NK-92 (cell line): ENCODE measurements around the gene HMX1.

Experiments used
- DNase-seq: peaks from one replicate; lab custom pipeline; 2025; ENCODE audit not compliant: unreplicated experiment; lab: John Stamatoyannopoulos, UW

HMX1 gene

DNA sequence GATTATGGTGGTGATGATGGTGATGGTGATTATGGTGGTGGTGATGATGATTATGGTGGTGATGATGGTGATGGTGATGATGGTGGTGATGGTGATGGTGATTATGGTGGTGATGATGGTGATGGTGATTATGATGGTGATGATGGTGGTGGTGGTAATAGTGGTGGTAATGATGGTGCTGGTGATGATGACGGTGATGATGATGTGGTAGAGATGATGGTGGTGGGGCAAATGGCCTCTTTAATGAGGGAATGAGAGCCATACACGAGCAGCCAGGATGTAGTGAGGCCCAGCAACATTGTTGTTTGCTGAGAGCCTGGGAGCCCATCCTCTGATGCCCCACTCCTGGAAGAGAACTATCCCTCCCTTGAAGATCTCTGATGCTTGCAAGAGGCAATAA, 29.0 kb downstream of the HMX1 start:
- no peak for DNase-seq

DNA sequence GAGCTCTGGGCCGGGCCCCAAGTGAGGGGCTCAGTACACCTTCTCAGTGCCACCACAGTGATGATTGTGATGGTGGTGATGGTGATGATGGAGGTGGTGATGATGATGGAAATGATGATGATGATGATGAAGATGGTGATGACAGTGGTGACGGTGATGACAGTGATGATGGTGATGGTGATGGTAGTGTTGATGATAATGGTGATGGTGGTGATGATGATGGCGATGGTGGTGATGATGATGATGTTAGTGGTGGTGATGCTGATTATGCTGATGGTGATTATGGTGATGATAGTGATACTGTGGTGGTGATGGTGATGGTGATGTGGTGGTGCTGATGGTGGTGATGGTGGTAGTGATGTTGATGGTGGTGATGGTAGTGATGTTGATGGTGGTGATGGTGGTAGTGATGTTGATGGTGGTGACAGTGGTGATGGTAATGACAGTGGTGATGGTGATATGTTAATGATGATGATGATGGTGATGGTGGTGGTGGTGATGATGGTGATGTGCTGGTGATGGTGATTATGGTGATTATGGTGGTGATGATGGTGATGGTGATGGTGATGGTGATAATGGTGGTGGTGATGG, 29.9 kb downstream of the HMX1 start:
- no peak for DNase-seq

GRCh38 chr4:8840816-8841455, 30.7 kb downstream of the HMX1 start:
- no peak for DNase-seq

DNA sequence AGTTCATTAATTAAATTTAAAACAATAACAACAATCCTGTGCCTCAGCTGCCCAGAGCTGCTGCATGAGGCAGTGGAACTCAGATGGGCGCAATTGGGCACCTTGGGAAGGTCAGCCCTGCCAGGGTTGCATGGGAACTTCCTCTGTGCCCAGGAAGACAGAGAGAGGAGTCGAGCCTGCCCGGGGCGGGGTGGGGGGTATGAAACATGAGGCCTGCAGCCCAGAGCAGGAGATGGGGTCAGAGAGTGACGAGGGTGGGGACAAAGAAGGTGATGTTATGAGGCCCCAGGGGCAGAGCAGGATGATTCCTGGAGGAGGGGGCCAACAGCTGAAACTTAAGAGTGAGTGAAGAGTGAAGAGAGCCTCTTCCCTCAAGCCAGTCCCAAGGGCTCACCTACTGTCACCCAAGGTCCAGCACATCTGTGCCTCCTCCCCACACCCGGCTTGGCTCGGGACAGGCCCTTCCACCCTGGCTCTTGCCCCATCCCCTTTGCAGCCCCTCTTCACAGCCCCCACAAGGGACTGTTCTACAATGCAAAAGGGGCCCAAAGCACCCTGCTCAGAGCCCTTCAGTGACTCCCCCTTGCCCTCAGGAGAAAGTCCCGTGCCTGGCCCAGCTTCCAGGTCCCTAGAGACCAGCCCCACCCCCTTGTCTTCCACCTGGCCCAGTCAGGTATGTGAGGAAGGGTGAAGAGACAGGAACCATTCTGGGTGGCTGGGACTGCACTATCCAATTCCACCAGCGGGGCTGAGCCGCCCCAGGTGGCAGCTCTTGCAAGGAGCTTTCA, 31.4 kb downstream of the HMX1 start:
- DNase-seq: no peak

GRCh38 chr4:8838961-8839431, 32.6 kb downstream of the HMX1 start:
- no peak for DNase-seq

GRCh38 chr4:8838296-8838960, 33.2 kb downstream of the HMX1 start:
- DNase-seq: no peak

GRCh38 chr4:8837181-8837841, 34.3 kb downstream of the HMX1 start:
- DNase-seq: no peak

DNA sequence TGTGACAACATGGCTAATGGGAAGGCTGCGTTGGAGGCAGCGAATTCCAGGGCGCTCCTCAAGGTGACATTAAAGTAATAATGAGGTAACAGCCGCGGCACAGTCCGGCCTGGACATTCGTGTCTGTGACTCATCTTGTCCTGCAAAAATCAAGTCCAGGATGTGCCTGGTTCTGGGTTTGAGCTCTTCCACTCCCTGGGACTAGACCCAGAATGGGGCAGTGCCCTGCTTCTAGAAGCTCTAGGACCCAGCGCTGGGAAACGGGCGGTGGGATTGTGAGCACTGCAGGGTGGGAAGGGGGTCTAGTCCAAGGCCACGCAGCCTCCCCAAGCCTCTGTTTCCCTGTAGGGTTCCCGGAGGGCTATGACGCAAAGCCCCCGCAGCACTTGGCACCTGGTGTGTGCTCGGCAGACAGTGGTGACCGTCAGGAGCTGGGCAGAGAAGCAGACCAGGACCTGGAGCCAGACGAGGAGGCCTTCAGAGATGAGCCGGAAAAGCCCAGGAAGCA, 34.9 kb downstream of the HMX1 start:
- DNase-seq: no peak

DNA sequence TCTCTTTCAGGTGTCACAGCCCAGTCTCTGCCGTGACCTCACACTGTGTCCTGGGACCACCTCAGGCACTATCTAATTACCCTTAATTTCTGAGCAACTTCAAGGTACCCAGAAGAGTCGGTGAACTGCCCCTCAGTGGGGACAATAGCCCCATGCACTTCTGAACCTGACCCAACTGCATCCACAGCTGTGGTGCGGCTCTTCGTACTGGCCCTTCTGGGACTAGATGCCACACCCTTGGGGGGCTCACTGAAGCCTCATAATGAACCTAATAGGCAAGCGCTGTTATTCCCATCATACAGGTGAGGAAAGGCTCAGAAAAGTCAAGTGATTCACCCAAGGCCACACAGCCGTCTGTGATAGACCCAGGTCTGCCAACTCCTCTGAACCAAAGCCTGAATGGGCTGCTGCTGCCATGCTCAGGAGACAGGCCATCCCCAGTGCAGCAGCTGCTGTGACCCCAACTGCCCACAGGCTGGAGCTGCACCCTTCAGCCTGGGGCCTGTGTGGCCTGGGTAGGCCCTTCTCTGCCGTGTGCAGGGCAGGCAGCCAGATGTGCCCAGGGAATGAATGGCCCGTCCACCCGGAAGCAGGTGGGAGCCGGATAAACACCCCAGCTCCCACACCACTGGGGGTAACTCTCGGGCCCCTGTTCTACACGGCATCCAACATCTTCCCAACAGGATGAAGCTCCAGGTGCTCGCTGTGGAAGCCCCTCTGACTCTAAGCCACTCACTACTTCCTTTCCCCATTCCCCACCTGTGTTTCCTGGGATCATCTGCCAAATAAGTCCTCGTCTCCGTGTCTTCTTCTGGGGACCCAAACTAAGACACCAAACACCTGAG, 35.9 kb downstream of the HMX1 start:
- DNase-seq: no peak

GRCh38 chr4:8834681-8835220, 36.9 kb downstream of the HMX1 start:
- DNase-seq: no peak

DNA sequence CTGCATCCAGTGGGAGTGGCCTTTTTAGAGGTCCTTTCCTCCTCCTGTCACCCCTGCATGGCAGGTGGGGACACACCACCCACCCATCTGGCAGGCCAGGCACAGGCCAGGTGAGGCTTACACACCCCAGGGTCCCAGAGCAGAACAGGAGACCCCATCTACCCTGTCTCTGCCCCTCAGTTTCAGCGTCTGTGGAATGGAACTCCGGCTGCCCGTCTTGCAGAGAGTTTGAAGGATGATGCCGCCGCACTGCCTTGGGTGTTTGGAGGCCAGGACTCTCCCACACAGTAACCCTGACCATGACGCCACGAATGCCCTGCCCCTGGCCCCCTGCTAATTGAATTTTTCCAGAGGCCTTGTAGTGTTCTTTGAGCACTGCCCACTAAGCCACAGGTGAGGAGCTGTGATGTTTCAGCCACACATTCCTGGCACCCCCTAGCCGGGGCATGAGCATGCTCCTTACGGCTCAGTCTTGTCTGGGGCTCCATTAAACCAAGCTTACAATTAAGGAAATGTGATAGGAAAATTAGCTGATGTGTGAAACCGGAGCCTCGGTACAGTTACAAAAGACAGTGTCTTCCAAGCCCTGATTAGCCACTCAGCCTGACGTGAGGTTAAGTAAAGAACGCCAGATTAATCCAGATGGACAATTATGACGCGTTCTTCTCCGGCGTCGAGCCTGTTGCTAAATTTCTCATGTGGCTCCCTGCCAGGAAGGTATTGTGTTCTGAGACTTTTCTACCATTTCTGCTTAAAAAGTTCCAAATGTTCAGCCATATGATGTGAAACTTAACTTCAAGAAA, 39.3 kb downstream of the HMX1 start:
- no peak for DNase-seq

GRCh38 chr4:8831221-8832112, 40.2 kb downstream of the HMX1 start:
- DNase-seq: no peak

DNA sequence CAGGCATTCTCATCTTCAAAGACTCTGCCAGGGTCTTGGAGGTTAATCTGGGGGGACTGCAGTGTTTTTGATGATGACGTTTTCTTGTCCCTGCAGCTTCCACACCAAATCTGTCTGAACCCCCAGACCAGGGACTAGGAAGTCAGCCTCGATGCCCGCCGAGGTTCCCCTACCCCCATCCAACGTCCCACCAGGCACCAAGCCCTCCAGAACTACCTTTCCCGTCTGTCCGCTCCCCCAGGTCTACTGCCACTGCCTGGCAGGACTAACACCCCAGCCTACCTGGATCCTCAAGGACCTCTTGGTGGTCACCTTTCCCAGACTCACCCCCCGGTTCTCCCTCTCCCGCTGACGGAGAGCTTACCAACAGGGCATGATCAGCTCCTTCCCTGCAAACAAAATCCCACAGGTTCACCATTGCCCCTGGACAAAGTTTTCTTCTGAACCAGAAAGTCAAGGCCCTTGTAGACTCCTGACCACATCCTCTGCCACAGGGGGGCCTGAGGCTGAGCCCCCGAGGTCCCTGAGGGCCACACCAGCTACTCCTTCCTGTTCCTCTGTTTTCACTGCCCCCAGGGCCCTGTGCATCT, 40.9 kb downstream of the HMX1 start:
- DNase-seq: no peak

DNA sequence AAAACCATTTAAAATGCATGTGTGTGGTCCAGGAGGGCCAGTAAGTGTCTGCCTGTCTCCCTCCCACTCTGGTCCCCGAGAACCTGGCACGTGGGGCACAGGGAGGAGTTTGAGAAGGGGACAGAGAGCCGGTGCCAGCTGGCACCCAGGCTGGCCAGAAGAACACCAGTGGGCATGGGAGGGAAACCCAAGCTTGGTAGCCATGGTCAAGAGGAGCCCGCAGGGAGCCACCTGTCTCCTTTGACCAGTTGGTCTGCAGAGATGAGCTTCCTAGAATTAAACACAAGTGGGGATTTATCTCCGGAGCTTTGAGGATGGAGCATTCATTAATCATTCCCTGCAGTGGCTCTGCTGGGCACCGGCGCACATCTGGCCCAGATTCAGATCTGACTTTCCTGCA, 41.6 kb downstream of the HMX1 start:
- DNase-seq: no peak

- no peak for DNase-seq
These were observed 42.1 kb downstream of the HMX1 start for GRCh38 chr4:8829584-8829983.

GRCh38 chr4:8828869-8829268, 42.8 kb downstream of the HMX1 start:
- no peak for DNase-seq

- DNase-seq: no peak
These were observed 50.3 kb downstream of the HMX1 start for GRCh38 chr4:8821151-8821950.
